ENCODE data around the gene TEX261.

DNA sequence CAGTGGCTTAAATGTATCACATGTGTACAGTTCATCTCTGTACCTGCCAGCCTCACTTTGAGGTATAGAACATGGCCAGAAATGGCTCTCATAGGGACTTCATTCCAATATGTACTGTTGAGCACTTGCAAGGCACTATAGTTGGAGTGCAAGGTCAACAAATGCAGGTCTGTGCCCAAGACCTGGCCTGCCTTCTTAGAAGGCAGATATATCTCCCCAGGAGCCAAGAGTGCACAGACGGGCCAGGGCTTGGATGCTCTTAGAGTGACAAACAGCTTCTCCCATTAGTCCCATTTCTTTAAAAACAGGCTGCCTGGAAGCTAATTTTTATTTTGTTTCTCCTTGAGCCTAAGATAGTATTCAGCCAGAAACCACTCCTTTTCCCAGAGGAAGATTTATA is 7.3 kb downstream of the TEX261 start:
- TF ChIP-seq BRCA1 (IDR thresholded peaks at IDR 0.05; ENCODE audit: low read depth, low read length): no peak
- no peak for TF ChIP-seq NRF1 (IDR thresholded peaks at IDR 0.05; ENCODE audit: low read depth, low read length)
- no peak for TF ChIP-seq CTCF (IDR thresholded peaks at IDR 0.05; ENCODE audit: control extremely low read depth in 1 of 3, insufficient read depth in 1 of 3, low read depth in 1 of 3, low read length in 3 of 3)
- no peak for TF ChIP-seq CHD7 (IDR thresholded peaks at IDR 0.05; ENCODE audit: insufficient replicate concordance, low read length)
- no peak for TF ChIP-seq EP300 (IDR thresholded peaks at IDR 0.05; ENCODE audit: borderline replicate concordance in 1 of 2, low read depth in 2 of 2, low read length in 2 of 2)

All from H1 (cell line).